ENCODE data around the gene E4F1. TPM values are rescaled to one million over a fixed set of nuclear protein-coding genes. Genes with fewer than 3 reads are reported as not detected.

E4F1 gene
- total and polyA plus RNA-seq, 2 experiments from 2014 or later = 15.5 to 19.7 TPM

DNA sequence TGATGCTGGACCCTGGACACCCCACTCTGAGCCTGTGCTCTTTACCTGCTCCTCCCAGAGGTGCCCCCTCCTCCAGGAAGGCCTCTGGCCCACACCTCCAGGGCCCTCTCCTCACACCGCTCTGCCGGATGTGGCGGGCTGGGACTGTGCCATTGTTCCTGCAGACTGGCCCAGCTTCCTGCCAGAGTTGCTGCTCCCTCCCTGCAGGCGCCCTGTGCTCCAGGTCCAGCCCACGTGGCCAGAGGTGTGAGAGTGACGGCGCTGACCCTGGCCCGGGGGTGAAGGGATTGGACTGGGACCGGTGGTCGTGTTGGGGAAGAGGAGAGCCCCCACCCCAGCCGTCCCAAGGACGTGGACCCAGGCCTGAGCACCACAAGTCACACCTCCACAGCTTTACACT lies 5.7 kb downstream of the E4F1 start:
- WGBS (ENCODE audit: low lambda C conversion rate, missing lambda C conversion rate) = 96% methylated on average over 12 of the region's 12 CpGs
- Histone ChIP-seq H3K4me1 (ENCODE audit: insufficient read depth) (peaks cover 13% of the 10 kb centered on the region), H3K9me2 (replicated peaks; ENCODE audit: insufficient read depth) (no peaks in the 10 kb centered on the region), H3K79me2 (peaks cover 40% of the 10 kb centered on the region), H3K27ac (no peak overlapping the region), H3K4me2 (no peak overlapping the region), H3K9me3 (ENCODE audit: low read depth) (no peaks in the 10 kb centered on the region), H3K36me3 (replicated peaks; ENCODE audit: insufficient read depth, low read depth) (no peaks in the 10 kb centered on the region), H2AFZ (no peak overlapping the region), H3K4me3 (no peak overlapping the region), H4K20me1 (ENCODE audit: insufficient read depth, poor library complexity, severe bottlenecking) (peaks cover 17% of the 10 kb centered on the region), H3K27me3 (no peaks in the 10 kb centered on the region)
- TF ChIP-seq, protein P1, sequence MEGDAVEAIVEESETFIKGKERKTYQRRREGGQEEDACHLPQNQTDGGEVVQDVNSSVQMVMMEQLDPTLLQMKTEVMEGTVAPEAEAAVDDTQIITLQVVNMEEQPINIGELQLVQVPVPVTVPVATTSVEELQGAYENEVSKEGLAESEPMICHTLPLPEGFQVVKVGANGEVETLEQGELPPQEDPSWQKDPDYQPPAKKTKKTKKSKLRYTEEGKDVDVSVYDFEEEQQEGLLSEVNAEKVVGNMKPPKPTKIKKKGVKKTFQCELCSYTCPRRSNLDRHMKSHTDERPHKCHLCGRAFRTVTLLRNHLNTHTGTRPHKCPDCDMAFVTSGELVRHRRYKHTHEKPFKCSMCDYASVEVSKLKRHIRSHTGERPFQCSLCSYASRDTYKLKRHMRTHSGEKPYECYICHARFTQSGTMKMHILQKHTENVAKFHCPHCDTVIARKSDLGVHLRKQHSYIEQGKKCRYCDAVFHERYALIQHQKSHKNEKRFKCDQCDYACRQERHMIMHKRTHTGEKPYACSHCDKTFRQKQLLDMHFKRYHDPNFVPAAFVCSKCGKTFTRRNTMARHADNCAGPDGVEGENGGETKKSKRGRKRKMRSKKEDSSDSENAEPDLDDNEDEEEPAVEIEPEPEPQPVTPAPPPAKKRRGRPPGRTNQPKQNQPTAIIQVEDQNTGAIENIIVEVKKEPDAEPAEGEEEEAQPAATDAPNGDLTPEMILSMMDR (IDR thresholded peaks at IDR 0.05; ENCODE audit: poor library complexity) = no peak
- no peak for TF ChIP-seq EZH2 (IDR thresholded peaks at IDR 0.05; ENCODE audit: borderline replicate concordance)
- TF ChIP-seq EZH2phosphoT487 (IDR thresholded peaks at IDR 0.05; ENCODE audit: low read depth, severe bottlenecking, unreplicated experiment) = no peak
- no peak for DNase-seq (ENCODE audit: low spot score)

DNA sequence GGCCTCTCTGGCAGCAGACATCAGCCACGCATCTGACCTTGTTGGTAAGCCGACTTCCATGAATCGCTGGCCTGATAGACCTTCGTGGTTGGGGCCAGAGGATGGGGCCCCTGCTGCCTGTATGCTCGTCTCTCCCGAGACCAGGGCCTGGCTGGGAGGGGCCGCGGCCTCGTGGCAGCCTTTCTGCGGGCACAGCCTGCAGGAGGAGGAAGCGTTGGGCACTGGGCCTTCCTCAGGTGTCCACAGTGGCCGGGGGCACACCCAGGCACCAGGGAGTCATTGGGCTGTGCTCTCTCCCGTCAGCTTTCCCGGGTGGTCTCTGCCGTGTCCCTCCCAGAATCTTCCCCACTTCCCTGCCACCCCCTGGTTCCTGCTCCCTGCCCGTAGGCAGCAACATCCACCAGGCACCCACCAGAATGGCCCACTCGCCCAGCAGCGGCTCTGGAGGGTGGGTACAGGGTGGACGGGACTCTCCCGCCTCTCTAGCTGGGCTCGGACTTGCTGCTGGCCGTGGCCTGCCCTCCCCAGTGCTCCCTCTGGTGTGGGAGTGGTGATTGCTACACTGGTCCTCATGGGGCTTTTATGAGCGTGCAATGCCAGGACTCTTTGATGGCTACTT lies 6.3 kb downstream of the E4F1 start:
- Histone ChIP-seq H3K79me2 (peaks cover 33% of the 10 kb centered on the region), H3K27me3 (no peaks in the 10 kb centered on the region), H3K4me1 (ENCODE audit: insufficient read depth) (peaks cover 8% of the 10 kb centered on the region), H3K9me2 (replicated peaks; ENCODE audit: insufficient read depth) (no peaks in the 10 kb centered on the region), H3K4me3 (no peak overlapping the region), H3K36me3 (replicated peaks; ENCODE audit: insufficient read depth, low read depth) (no peaks in the 10 kb centered on the region), H3K4me2 (no peak overlapping the region), H3K27ac (no peak overlapping the region), H4K20me1 (ENCODE audit: insufficient read depth, poor library complexity, severe bottlenecking) (peaks cover 11% of the 10 kb centered on the region), H3K9me3 (ENCODE audit: low read depth) (no peaks in the 10 kb centered on the region), H2AFZ (no peak overlapping the region)
- TF ChIP-seq, protein P1 (IDR thresholded peaks at IDR 0.05; ENCODE audit: poor library complexity) = no peak
- TF ChIP-seq EZH2 (IDR thresholded peaks at IDR 0.05; ENCODE audit: borderline replicate concordance) (no peak), EZH2phosphoT487 (IDR thresholded peaks at IDR 0.05; ENCODE audit: low read depth, severe bottlenecking, unreplicated experiment) (no peak)
- 97% methylated on average over 23 of the region's 23 CpGs for WGBS (ENCODE audit: low lambda C conversion rate, missing lambda C conversion rate)
- DNase-seq (ENCODE audit: low spot score) = no peak

DNA sequence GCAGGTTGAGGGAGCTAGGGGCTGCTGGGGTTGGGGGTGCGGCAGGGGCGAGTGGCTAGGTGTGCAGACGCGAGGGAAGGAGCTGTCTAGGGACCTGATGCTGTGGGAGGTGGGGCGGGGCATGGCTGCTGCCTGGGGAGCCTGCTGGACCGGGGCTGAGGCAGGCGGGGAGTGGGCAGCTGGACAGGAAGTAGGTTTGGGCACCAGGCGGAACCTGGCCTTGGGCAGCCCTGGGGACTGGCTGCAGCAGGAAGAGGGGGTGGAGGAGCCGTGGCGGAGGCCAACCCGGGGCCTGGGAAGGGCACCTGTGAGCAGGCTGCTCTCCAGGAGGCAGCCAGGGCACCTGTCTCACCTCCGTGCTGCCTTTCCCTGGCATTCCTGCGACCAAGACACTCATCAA lies 7.0 kb downstream of the E4F1 start:
- H3K4me2 ChIP-seq = no peak overlapping the region
- H2AFZ ChIP-seq = no peak overlapping the region
- H3K9me2 ChIP-seq (replicated peaks; ENCODE audit: insufficient read depth) = no peaks in the 10 kb centered on the region
- H3K27me3 ChIP-seq = peaks cover 2% of the 10 kb centered on the region
- DNase-seq (ENCODE audit: low spot score) = no peak
- peaks cover 27% of the 10 kb centered on the region for H3K79me2 ChIP-seq
- H3K4me1 ChIP-seq (ENCODE audit: insufficient read depth) = peaks cover 5% of the 10 kb centered on the region
- H4K20me1 ChIP-seq (ENCODE audit: insufficient read depth, poor library complexity, severe bottlenecking) = peaks cover 10% of the 10 kb centered on the region
- no peak overlapping the region for H3K27ac ChIP-seq
- WGBS (ENCODE audit: low lambda C conversion rate, missing lambda C conversion rate) = 100% methylated on average over 8 of the region's 13 CpGs
- H3K4me3 ChIP-seq = no peak overlapping the region
- TF ChIP-seq EZH2 (IDR thresholded peaks at IDR 0.05; ENCODE audit: borderline replicate concordance) (no peak), EZH2phosphoT487 (IDR thresholded peaks at IDR 0.05; ENCODE audit: low read depth, severe bottlenecking, unreplicated experiment) (no peak)
- TF ChIP-seq, protein P1 (IDR thresholded peaks at IDR 0.05; ENCODE audit: poor library complexity) = no peak
- no peaks in the 10 kb centered on the region for H3K9me3 ChIP-seq (ENCODE audit: low read depth)
- no peaks in the 10 kb centered on the region for H3K36me3 ChIP-seq (replicated peaks; ENCODE audit: insufficient read depth, low read depth)
